Thyroid gland (tissue), 4 donors: Measurements from ENCODE around the gene ABHD14A. TPM values are rescaled to one million over a fixed set of nuclear protein-coding genes. Genes with fewer than 3 reads are reported as not detected.
A peak's percentile ranks its signal among the peaks of the same experiment; 100 is the strongest.

Experiments used
- DNase-seq, 2 donors: peaks; one replicate each; pipeline ENCODE4 v3.0.0-alpha.2; 2019
- H3K27ac ChIP-seq, 3 donors: fragments of 200-600 bp; sonication (generic); 1 replicate in 2 of 3; 2 replicates in 1 of 3; pipeline ENCODE4 v1.5.1; 2016 to 2019; ENCODE audit warnings: mild to moderate bottlenecking in 1 of 3, moderate library complexity in 1 of 3
- H3K27me3 ChIP-seq: fragments of 200-600 bp; sonication (generic); one replicate; pipeline ENCODE4 v1.5.1; 2019
- H3K36me3 ChIP-seq, 2 donors: fragments of 200-600 bp; sonication (generic); one replicate each; pipeline ENCODE4 v1.5.1; 2016 to 2019
- H3K4me1 ChIP-seq, 2 donors: fragments of 200-600 bp; sonication (generic); one replicate each; pipeline ENCODE4 v1.5.1; 2017 to 2019
- H3K4me3 ChIP-seq, 3 donors: fragments of 200-600 bp; sonication (generic); replicated peaks in 1 of 3; 1 replicate in 2 of 3; 2 replicates in 1 of 3; pipeline ENCODE4 v1.5.1; 2016; ENCODE audit warnings: mild to moderate bottlenecking in 1 of 3
- H3K9me3 ChIP-seq: fragments of 200-600 bp; sonication (generic); one replicate; pipeline ENCODE4 v1.5.1; 2017
- POLR2A ChIP-seq, 2 donors: fragments of 450-650 bp; IDR thresholded peaks; one replicate each; pipeline ENCODE4 v1.6.1; 2017; ENCODE audit warnings: antibody characterized with exemption in 2 of 2, mild to moderate bottlenecking in 2 of 2, moderate library complexity in 1 of 2
- WGBS, 2 donors: methylation state at CpG; one replicate each; pipeline ENCODE4 v1.1.5; 2017; 5-methylcytosine and 5-hydroxymethylcytosine counted together
- intact Hi-C: fragments of 100-400 bp; cut with DNase I; formaldehyde crosslinking; loops from one replicate; pipeline ENCODE4 v1.15.1; 2023
- total RNA-seq, 4 donors: library from RNA; depleted of rRNA; stranded (reverse); fragments of >200 nt; gene quantifications; one replicate each; pipeline ENCODE4 v1.2.3, GENCODE V29; 2016
- TF ChIP-seq, protein P1 (sequence below), 6 experiments: fragments of 200-600 bp in 3 of 6; fragments of 450-650 bp in 3 of 6; sonication (generic) in 3 of 6; IDR thresholded peaks; one replicate each; pipeline ENCODE4 v1.5.1; 2016 to 2019; ENCODE audit warnings: antibody characterized with exemption in 6 of 6, mild to moderate bottlenecking in 2 of 6, inconsistent platforms in 1 of 6, moderate library complexity in 1 of 6

The ABHD14A gene
- total RNA-seq, 4 donors from 2014 or later: 20.0 to 91.9 (median 49.3) TPM

DNA sequence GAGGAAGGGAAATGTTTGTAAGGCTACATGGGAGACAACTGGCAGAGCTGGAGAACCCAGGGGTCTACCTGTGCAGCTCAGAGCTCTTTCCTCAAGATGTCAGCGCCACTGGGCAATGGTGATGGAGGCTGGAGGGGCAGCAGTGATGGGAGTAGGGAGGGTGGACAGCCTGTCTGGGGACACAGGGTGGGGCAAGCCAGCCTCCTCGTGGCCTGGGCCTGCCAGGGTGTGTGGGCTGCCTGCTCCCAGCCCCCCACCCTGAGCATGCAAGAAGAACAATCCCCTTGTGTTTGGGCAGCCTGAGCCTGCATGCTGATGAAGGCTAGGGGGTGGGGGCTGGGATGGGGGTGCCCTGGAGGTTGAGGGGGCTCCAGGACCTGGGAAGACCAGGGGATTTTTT is 8.8 kb upstream of the ABHD14A start:
- Histone ChIP-seq H3K9me3 (no peaks in the 10 kb centered on the region), H3K36me3 (no peaks in the 10 kb centered on the region), H3K4me3 (no peak overlapping the region), H3K27ac (no peak overlapping the region), H3K27me3 (no peaks in the 10 kb centered on the region), H3K4me1 (peaks cover 10 to 11% of the 10 kb centered on the region in 2 donors)
- TF ChIP-seq, protein P1, sequence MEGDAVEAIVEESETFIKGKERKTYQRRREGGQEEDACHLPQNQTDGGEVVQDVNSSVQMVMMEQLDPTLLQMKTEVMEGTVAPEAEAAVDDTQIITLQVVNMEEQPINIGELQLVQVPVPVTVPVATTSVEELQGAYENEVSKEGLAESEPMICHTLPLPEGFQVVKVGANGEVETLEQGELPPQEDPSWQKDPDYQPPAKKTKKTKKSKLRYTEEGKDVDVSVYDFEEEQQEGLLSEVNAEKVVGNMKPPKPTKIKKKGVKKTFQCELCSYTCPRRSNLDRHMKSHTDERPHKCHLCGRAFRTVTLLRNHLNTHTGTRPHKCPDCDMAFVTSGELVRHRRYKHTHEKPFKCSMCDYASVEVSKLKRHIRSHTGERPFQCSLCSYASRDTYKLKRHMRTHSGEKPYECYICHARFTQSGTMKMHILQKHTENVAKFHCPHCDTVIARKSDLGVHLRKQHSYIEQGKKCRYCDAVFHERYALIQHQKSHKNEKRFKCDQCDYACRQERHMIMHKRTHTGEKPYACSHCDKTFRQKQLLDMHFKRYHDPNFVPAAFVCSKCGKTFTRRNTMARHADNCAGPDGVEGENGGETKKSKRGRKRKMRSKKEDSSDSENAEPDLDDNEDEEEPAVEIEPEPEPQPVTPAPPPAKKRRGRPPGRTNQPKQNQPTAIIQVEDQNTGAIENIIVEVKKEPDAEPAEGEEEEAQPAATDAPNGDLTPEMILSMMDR (IDR thresholded peaks at IDR 0.05): no peak
- TF ChIP-seq POLR2A (IDR thresholded peaks at IDR 0.05): no peak
- DNase-seq: no peak
- 85 to 100% methylated on average over 1 to 2 of the region's 2 CpGs for WGBS, 2 donors
- intact Hi-C loops: no loop called here

- intact Hi-C loops: no loop called here
- Histone ChIP-seq H3K27me3 (no peaks in the 10 kb centered on the region), H3K36me3 (no peaks in the 10 kb centered on the region), H3K4me3 (peak overlapping the region in 2 of 3 donors; percentile 61 to 73), H3K9me3 (no peaks in the 10 kb centered on the region), H3K4me1 (peaks cover 10 to 11% of the 10 kb centered on the region in 2 donors), H3K27ac (peak overlapping the region in 1 of 3 donors; percentile 53)
- DNase-seq: no peak
- WGBS, 2 donors: 80 to 100% methylated on average over 1 to 2 of the region's 5 CpGs
- no peak for TF ChIP-seq POLR2A (IDR thresholded peaks at IDR 0.05)
Observed at GRCh38 chr3:51966486-51966885, 8.4 kb upstream of the ABHD14A start.

DNA sequence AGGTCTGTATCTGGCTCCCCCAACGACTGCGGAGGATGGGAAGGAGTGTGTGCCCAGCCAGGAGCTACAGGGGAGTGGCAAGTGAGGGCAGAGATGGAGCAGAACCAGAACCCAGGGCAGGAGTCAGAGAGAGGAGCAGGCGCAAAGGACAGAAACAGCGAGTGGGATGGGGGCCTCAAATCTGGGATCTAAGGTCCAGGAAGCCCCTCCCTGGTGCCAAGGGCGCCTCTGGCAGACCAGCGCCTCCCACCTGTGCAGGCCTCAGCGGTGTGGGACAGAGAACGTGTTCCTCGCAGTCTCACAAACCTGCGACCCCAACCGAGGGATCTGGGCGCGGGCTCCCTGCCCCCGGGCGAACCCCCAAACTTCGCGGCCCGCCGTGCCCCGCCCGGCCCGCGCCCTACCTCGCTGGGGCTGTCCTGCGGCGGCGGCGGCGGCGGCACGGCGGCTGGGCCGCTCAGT is 7.9 kb upstream of the ABHD14A start:
- WGBS, 2 donors: 9 to 14% methylated on average over 5 to 15 of the region's 33 CpGs
- intact Hi-C loops: no loop called here
- DNase-seq: no peak
- Histone ChIP-seq H3K4me1 (peaks cover 10 to 11% of the 10 kb centered on the region in 2 donors), H3K36me3 (no peaks in the 10 kb centered on the region), H3K27me3 (no peaks in the 10 kb centered on the region), H3K4me3 (peak overlapping the region; percentile 38 to 73 (median 61)), H3K9me3 (no peaks in the 10 kb centered on the region), H3K27ac (peak overlapping the region; percentile 53 to 69 (median 56))
- TF ChIP-seq POLR2A (IDR thresholded peaks at IDR 0.05): no peak
- TF ChIP-seq, protein P1 (IDR thresholded peaks at IDR 0.05): peak in 1 of 6 experiments; percentile 12

GRCh38 chr3:51967384-51968169 is 7.3 kb upstream of the ABHD14A start, which contains the start of gene PCBP4:
PCBP4 (minus strand) TSS chr3:51967454; CDS start chr3:51961240, 6,214 bp downstream.
- TF ChIP-seq POLR2A (IDR thresholded peaks at IDR 0.05): peak in 1 of 2 donors; percentile 75
- TF ChIP-seq, protein P1 (IDR thresholded peaks at IDR 0.05): no peak
- H3K4me1 ChIP-seq: peaks cover 10 to 12% of the 10 kb centered on the region in 2 donors
- H3K9me3 ChIP-seq: no peaks in the 10 kb centered on the region
- intact Hi-C loops: no loop called here
- H3K27me3 ChIP-seq: no peaks in the 10 kb centered on the region
- H3K4me3 ChIP-seq: peak within 1 kb of the TSS; percentile 61 to 95 (median 73)
- 2 to 4% methylated on average over 8 of the region's 90 CpGs for WGBS, 2 donors
- peak within 1 kb of the TSS; percentile 78 to 83 (median 82) for H3K27ac ChIP-seq
- H3K36me3 ChIP-seq: no peaks in the 10 kb centered on the region
- peak; percentile 75 to 77 for DNase-seq

DNA sequence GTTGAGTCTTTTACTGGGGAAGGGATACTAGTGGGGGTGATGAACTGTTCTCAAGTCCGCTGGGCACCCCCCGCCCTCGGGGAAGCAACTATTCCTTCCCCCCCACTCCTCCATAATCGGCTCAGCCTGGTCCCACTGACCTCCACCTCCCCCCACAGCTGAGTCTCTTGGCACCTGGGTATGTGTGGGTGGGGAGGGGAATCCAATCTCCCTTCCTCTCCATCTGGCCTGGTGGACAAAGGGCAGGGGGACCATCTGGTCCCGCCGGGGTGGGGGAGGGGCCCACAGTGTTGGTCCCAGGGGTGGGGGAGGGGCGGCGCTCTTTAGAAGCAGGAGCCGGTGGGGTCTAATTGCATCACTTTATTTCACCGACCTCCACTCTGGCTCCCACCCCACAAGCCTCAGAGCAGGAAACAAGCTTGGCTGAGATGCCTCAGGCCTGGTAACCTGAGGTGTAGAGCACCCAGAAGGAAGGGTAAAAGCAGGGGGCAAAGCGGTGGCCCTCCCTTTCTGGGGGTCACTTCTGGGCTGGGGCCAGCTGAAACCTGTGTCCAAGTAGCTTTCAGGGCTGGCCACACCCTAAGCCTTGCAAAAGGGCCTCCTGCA is 6.6 kb upstream of the ABHD14A start:
- H3K9me3 ChIP-seq: no peaks in the 10 kb centered on the region
- intact Hi-C loops: no loop called here
- WGBS, 2 donors: 9 to 17% methylated on average over 7 to 10 of the region's 11 CpGs
- peak overlapping the region; percentile 61 to 95 (median 67) for H3K4me3 ChIP-seq
- H3K36me3 ChIP-seq: no peaks in the 10 kb centered on the region
- DNase-seq: peak in 1 of 2 donors; percentile 36
- TF ChIP-seq, protein P1 (IDR thresholded peaks at IDR 0.05): no peak
- no peak for TF ChIP-seq POLR2A (IDR thresholded peaks at IDR 0.05)
- H3K27ac ChIP-seq: peak overlapping the region; percentile 78 to 83 (median 82)
- H3K27me3 ChIP-seq: no peaks in the 10 kb centered on the region
- H3K4me1 ChIP-seq: peaks cover 10 to 19% of the 10 kb centered on the region in 2 donors
